Smooth muscle cell (in vitro differentiated cells): ENCODE data around the gene EMX2. TPM values are rescaled to one million over a fixed set of nuclear protein-coding genes. Genes with fewer than 3 reads are reported as not detected.

ENCODE experiments used
- DNase-seq: peaks from one replicate; lab custom pipeline; 2025; ENCODE audit not compliant: unreplicated experiment; lab: John Stamatoyannopoulos, UW
- H2AFZ ChIP-seq: fragments of 200-600 bp; sonication (generic); 2 replicates; pipeline ENCODE4 v1.6.0; 2016; ENCODE audit warnings: antibody characterized with exemption, low read depth, mild to moderate bottlenecking
- H3F3A ChIP-seq: fragments of 200-600 bp; sonication (generic); 2 replicates; pipeline ENCODE4 v1.6.0; 2017; ENCODE audit warnings: antibody characterized with exemption, low read depth
- H3K27ac ChIP-seq: fragments of 200-600 bp; sonication (generic); 2 replicates; pipeline ENCODE4 v1.5.1; 2016; ENCODE audit warnings: low read depth, mild to moderate bottlenecking
- H3K27me3 ChIP-seq: fragments of 200-600 bp; sonication (generic); 2 replicates; pipeline ENCODE4 v1.6.1; 2016; ENCODE audit warnings: low read depth, mild to moderate bottlenecking
- H3K36me3 ChIP-seq: fragments of 200-600 bp; sonication (generic); 2 replicates; pipeline ENCODE4 v1.5.1; 2016; ENCODE audit warnings: low read depth
- H3K4me1 ChIP-seq: fragments of 200-600 bp; sonication (generic); 2 replicates; pipeline ENCODE4 v1.5.1; 2016; ENCODE audit warnings: low read depth
- H3K4me2 ChIP-seq: fragments of 200-600 bp; sonication (generic); 2 replicates; pipeline ENCODE4 v1.6.0; 2016; ENCODE audit warnings: mild to moderate bottlenecking
- H3K4me3 ChIP-seq: fragments of 200-600 bp; sonication (generic); 2 replicates; pipeline ENCODE4 v1.5.1; 2016; ENCODE audit warnings: mild to moderate bottlenecking
- H3K79me2 ChIP-seq: fragments of 200-600 bp; sonication (generic); 2 replicates; pipeline ENCODE4 v1.6.0; 2016; ENCODE audit warnings: low read depth, mild to moderate bottlenecking
- H3K9ac ChIP-seq: fragments of 200-600 bp; sonication (generic); 2 replicates; pipeline ENCODE4 v1.6.0; 2016; ENCODE audit warnings: low read depth
- H3K9me3 ChIP-seq: fragments of 200-600 bp; sonication (generic); replicated peaks from 2 replicates; pipeline ENCODE4 v1.5.1; 2016; ENCODE audit warnings: low read depth
- H4K20me1 ChIP-seq: fragments of 200-600 bp; sonication (generic); 2 replicates; pipeline ENCODE4 v1.6.0; 2016; ENCODE audit warnings: low read depth
- CTCF ChIP-seq: fragments of 200-600 bp; sonication (generic); IDR thresholded peaks from 2 replicates; pipeline ENCODE4 v1.5.1; 2017; ENCODE audit warnings: borderline replicate concordance, mild to moderate bottlenecking, antibody characterized with exemption; ENCODE audit not compliant: insufficient read depth, poor library complexity, severe bottlenecking
- WGBS: methylation state at CpG from one replicate; pipeline ENCODE4 v1.1.7; 2016; ENCODE audit warnings: low lambda C conversion rate; 5-methylcytosine and 5-hydroxymethylcytosine counted together
- polyA plus RNA-seq: library from polyadenylated mRNA; unstranded; fragments of >200 nt; fragmentation: Nextera tagmentation; extraction: Ambion mirVana; gene quantifications from 2 replicates; pipeline ENCODE4 v1.2.1, GENCODE V29; 2016
- total RNA-seq: library from RNA; depleted of rRNA; stranded (reverse); fragments of >200 nt; gene quantifications from 2 replicates; pipeline ENCODE4 v1.2.3, GENCODE V29; 2014

The EMX2 gene
- total and polyA plus RNA-seq, 2 experiments from 2014 or later = 0.27 TPM; not detected in 1

GRCh38 chr10:117499248-117500105 is 43.1 kb upstream of the EMX2 start:
- Histone ChIP-seq H3K27me3 (peaks cover 23% of the 10 kb centered on the region), H3K4me2 (no peak overlapping the region), H3K79me2 (no peaks in the 10 kb centered on the region), H3F3A (no peaks in the 10 kb centered on the region), H3K36me3 (no peaks in the 10 kb centered on the region), H2AFZ (no peak overlapping the region), H3K9me3 (no peaks in the 10 kb centered on the region), H3K4me1 (peaks cover 15% of the 10 kb centered on the region), H3K27ac (no peak overlapping the region), H3K9ac (no peak overlapping the region), H4K20me1 (no peaks in the 10 kb centered on the region), H3K4me3 (no peak overlapping the region)
- no peak for DNase-seq
- WGBS = 74% methylated on average over 11 of the region's 12 CpGs
- no peak for TF ChIP-seq CTCF

GRCh38 chr10:117500456-117500855 is 42.1 kb upstream of the EMX2 start:
- Histone ChIP-seq H3K4me1 (peaks cover 15% of the 10 kb centered on the region), H3K79me2 (no peaks in the 10 kb centered on the region), H3K27me3 (peaks cover 16% of the 10 kb centered on the region), H3F3A (no peaks in the 10 kb centered on the region), H3K4me2 (no peak overlapping the region), H3K9me3 (no peaks in the 10 kb centered on the region), H3K9ac (no peak overlapping the region), H3K4me3 (no peak overlapping the region), H3K36me3 (no peaks in the 10 kb centered on the region), H4K20me1 (no peaks in the 10 kb centered on the region), H3K27ac (no peak overlapping the region), H2AFZ (no peak overlapping the region)
- DNase-seq = no peak
- 84% methylated on average over 5 of the region's 5 CpGs for WGBS
- no peak for TF ChIP-seq CTCF

GRCh38 chr10:117501460-117502035 is 41.0 kb upstream of the EMX2 start:
- H3K9me3 ChIP-seq = no peaks in the 10 kb centered on the region
- H3K27me3 ChIP-seq = peaks cover 16% of the 10 kb centered on the region
- H3K4me1 ChIP-seq = peaks cover 15% of the 10 kb centered on the region
- no peak overlapping the region for H2AFZ ChIP-seq
- H3K27ac ChIP-seq = no peak overlapping the region
- no peak overlapping the region for H3K9ac ChIP-seq
- no peak overlapping the region for H3K4me2 ChIP-seq
- no peaks in the 10 kb centered on the region for H4K20me1 ChIP-seq
- no peak for DNase-seq
- no peak overlapping the region for H3K4me3 ChIP-seq
- 90% methylated on average over 12 of the region's 12 CpGs for whole genome bisulfite sequencing
- H3F3A ChIP-seq = no peaks in the 10 kb centered on the region
- no peaks in the 10 kb centered on the region for H3K36me3 ChIP-seq
- H3K79me2 ChIP-seq = no peaks in the 10 kb centered on the region
- TF ChIP-seq CTCF = no peak
